ENCODE data around the gene LDB2.
"Not testable (repeated sequence)": the region's sequence is repeated elsewhere in the genome, so short reads cannot be mapped to it uniquely, and the experiment has no call there.

LDB2 gene

DNA sequence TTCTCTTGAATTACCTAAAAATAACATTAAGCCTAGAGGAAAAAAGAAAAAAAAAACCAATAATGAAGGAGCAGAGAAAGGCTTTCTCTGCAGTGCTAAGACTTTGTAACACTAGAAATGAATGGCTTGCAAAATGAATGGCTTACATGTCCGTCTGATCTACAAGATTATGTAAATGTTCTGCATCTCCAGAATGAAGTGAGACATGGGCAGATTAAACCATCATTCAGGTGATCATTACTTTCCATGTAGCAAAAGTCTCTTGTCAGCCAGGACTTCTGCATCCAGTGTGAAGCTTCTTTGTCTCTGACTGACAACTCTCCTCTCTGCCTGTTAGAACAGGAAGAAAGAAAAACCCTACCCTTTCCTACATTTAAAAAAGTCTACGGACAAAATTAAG is 304.3 kb downstream of the LDB2 start:
- H3K4me3 ChIP-seq (ENCODE audit: low read length), result no peak overlapping the region
- no peak for DNase-seq (ENCODE audit: low read depth, low spot score)

DNA sequence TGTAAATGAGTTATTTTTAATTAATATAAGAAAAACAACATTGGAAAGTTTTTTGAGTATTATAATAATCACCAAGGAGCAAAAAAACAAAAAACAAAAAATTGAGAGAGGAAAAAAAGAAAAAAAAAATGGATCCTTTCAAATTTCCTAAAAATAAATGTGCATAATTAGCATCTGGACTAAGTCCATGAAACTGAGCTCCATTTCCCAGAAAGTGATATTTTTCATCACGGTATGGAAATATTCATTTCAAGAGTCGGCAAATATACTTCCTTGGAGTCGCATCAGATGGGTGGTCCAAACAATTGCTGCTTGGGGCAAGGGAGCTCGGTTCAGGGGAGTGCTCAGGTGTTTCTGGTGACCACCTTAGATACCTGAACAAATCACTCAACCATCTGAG is 305.1 kb downstream of the LDB2 start:
- H3K4me3 ChIP-seq (ENCODE audit: low read length), result no peak overlapping the region
- DNase-seq (ENCODE audit: low read depth, low spot score), result no peak

DNA sequence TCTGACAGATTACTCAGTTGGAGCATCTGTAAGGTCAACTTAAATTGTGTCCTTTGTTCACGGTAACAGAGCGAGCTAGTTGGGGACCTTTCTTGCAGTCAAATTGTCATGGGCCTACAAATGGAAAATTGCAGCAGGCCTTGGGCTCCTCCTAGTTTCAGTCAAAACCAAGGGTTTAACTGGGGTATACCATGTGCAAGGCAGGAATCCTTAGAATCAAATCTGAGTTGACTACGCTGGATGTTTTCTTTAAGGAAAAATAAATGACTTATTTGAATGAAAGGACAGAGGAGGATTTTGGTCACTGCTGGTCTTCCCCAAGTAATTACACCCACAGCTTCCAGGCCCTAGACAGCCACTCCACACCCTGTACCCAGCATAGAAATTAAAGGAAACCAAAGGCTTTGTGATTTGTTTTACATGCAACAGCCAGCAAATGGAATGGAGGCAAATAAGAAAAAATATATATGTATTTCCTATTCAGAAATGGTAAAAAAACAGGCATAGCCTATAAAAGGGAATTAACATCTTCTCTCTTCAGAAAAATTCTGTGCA is 307.1 kb downstream of the LDB2 start:
- no peak for DNase-seq (ENCODE audit: low read depth, low spot score)
- no peak overlapping the region for H3K4me3 ChIP-seq (ENCODE audit: low read length)

DNA sequence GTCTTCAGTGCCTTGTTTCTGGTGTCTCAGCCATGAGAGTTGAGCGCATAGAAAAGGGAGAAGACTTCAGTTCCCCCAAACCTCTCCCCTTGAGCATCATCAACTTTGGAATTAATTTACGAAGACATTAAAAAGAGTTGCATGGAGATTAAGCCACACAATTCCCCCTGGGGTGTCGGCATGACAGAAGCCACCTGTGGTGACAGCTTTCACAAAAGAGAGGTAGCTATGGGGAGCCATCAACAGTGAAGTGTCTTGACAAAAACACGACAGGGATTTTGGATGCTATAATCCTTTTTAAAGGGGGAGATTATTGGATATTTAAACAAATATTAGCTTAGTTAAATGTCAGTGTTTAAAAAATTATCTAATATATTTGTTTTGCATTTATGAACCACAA is 307.6 kb downstream of the LDB2 start:
- DNase-seq (ENCODE audit: low read depth, low spot score), result no peak

DNA sequence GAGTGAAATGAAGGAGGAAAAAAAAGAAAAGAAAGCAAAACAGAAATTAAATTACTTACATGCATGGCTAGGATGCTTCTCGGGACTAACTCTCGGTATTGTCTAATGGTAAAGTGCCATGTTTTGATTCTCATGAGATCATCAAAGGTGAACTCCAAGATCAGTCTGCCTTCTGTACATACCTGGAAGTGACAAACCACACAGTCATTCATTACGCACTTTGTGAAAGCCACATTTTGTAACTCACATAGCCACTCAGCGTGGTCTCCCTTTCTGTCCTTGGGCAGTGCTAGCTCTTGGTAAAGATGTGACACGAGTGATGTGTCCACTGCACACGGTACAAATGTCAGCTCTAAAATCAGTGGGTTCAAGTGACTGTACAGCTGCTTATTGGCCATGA is 309.8 kb downstream of the LDB2 start:
- DNase-seq (ENCODE audit: low read depth, low spot score), result no peak
- no peak overlapping the region for H3K4me3 ChIP-seq (ENCODE audit: low read length)

More for the DNA sequence above, 307.6 kb downstream of the LDB2 start:
- no peak overlapping the region for H3K4me3 ChIP-seq (ENCODE audit: low read length)

DNA sequence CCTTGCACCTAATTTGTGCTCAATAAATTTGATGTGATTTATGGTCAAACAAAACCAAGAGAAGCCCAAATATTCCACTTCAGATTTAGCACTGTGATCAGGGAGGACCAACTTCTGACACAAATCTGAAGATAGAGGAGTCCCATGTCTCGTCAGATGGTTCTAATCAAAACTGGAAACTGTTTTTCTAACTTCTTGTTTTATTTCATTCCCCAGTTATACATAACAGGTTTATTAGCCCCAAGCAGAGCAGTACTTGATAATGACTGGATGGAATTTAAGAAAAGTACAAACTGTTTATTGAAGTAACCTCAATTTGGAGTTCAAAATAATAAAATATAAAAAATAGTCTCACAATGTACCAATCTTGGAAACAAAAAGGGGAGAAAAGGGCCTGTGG is 310.3 kb downstream of the LDB2 start:
- DNase-seq (ENCODE audit: low read depth, low spot score), result no peak
- no peak overlapping the region for H3K4me3 ChIP-seq (ENCODE audit: low read length)

DNA sequence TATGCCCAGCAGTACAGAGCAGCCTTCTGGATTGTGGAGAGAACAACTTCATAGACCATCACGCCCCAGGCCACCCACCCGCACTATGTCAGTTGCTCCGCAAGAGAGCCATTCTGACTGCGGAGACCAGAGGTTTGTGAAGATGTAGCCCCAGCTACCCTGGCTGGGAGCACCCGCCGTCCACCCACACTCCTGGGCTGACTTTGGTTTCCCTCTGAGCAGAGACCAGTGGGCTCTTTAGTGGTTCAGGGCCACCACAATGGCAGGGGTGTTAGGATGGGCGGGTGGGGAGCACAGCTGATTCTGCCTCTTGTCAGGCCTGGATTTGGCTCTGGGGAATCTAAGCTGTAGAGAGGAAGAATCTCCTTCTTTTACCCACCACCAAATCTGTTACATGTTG is 313.4 kb downstream of the LDB2 start:
- DNase-seq (ENCODE audit: low read depth, low spot score), result no peak
- H3K4me3 ChIP-seq (ENCODE audit: low read length), result no peak overlapping the region

DNA sequence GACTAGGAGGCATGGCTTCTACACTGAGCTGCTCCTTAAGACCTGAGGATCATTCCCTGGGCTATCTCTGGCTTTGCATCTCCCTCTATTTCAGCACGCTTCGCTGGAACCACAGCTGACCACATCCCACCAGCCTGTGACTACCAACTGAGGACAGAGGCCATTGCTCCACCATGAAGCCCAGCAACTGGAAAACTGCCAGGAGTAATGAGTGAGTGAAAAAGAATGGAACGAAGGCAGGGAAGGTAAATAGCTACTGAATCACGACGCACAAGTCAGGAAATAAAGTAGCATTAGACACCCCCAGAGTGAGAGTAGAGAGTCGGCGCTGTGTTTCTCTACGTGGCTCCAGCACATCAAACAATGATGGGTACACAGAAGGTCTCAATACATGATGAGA is 314.7 kb downstream of the LDB2 start:
- DNase-seq (ENCODE audit: low read depth, low spot score), result no peak
- H3K4me3 ChIP-seq (ENCODE audit: low read length), result no peak overlapping the region

DNA sequence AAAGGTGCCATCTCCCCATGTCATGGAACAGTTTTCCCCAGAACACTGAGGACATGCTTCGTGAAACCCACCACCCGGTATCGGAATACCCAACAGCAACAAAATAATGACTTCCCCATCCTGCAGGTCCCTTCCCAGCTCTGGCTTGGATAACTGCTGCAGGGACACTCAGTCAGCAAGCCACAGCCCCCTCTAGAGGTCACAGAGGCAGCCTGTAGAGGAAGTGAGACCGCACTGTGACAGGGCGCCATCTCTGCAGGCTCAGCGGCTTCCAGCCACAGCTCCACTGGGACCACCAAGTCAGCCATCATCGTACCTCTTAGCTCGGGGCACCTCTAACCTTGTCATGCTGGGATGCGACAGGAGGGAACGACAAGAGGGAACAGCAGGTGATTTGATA is 315.9 kb downstream of the LDB2 start:
- DNase-seq (ENCODE audit: low read depth, low spot score), result no peak
- no peak overlapping the region for H3K4me3 ChIP-seq (ENCODE audit: low read length)

DNA sequence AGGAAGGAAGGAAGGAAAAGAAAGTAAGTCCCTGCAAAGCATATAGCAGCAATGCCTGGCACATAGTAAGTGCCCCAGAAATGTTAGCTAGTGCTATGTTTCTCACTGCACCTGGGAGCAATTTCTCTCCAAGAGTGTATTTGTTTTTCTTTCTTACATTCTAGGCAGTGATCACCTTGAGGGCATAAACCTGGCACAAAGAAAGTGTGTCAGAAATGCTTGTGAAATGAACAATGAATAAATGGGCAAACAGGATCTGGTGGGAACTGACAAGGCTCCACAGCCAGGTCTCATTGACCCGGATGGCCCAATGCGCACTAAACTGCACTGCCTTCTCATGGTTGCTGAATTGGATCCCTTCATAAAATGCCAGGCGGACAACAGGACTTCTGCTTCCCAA is 316.4 kb downstream of the LDB2 start:
- H3K4me3 ChIP-seq (ENCODE audit: low read length), result no peak overlapping the region
- no peak for DNase-seq (ENCODE audit: low read depth, low spot score)

DNA sequence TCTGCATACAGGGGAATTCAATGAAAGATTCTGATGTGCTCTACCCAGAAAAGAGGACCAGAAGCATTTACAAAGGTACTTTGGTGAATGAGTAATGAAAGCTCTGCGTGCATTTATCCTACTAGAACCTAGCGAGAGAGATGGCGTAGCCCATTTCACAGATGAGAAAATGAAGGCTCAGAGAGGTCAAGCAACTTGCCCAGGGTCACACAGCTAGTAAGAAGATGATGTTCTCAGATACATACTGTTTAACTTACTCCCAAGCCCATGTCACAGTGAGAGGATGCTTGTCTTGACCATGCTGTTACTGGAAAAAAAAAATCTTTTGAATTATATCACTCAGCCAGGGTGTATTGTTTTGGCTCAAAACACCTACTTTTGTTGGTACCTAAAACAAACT is 317.3 kb downstream of the LDB2 start:
- no peak overlapping the region for H3K4me3 ChIP-seq (ENCODE audit: low read length)

DNA sequence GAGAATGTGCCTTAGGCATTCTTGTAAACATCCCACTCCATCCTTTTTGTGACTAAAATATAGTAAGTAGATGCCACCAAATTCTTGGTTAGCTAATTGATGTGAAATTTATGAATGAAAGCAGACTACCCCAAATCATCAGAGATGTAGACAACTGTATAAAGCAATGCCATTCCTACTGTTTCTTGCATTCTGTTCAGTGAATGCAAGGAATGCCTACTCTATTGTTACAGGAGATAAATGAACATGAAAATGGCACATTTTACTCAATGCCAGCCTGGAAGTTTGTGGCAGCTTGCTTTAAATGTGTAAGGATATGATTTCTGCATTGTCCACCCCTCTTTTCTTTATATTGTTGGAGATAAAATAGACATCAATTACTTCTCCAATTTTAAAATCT is 317.9 kb downstream of the LDB2 start:
- no peak for DNase-seq (ENCODE audit: low read depth, low spot score)
- no peak overlapping the region for H3K4me3 ChIP-seq (ENCODE audit: low read length)

More for the DNA sequence above, 317.3 kb downstream of the LDB2 start:
- DNase-seq (ENCODE audit: low read depth, low spot score), result no peak

DNA sequence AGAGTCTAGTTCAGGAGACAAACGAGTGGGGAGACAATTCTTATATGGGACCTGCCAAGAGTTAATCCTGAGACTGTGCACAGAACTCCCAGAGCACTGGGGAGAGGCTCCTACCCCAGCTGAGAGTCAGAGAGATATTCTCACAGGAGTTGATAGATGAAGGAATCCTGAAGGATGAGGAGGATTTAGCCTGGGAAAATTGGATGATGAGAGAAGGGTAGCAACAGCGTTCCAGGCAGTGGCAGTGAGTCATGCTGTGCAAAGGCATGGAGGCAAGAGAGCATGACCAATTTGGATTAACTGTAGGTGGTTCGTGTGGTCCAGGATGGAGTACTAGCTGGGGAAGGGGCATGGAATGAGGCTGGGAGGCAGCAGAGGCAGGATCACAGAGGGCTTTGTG is 318.6 kb downstream of the LDB2 start:
- H3K4me3 ChIP-seq (ENCODE audit: low read length), result no peak overlapping the region
- no peak for DNase-seq (ENCODE audit: low read depth, low spot score)

DNA sequence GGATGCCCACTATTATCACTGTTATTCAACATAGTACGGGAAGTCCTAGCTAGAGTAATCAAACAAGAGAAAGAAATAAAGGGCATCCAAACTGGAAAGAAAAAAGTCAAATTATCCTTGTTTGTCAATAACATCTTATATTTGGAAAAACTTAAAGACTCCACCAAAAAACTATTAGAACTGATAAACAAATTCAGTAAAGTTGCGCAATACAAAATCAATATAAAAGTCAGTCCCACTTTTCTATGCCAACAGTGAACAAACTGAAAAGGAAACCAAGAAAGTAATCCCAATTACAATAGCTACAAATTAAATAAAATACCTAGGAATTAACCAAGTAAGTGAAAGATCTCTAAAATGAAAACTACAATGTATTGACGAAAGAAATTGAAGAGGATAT is 321.3 kb downstream of the LDB2 start:
- H3K4me3 ChIP-seq (ENCODE audit: low read length), result no peak overlapping the region
- DNase-seq (ENCODE audit: low read depth, low spot score), result no peak

DNA sequence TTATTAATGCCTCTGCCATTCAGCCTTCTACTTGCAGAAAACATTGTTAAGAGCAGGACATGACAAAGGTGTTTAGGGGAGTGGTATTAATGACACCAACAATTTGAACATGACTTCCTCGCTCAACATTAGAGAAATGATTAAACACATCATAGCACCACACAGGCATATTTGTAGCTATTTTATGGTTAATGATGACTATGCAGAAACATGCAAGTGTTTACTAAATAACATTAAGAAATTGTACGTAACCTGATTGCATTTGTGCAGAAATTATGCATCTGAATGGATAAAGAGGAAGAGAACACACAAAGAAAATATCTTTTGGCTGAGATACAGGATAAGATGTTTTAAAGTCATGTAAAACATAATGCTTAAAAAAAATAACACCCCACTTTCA is 323.5 kb downstream of the LDB2 start:
- no peak for DNase-seq (ENCODE audit: low read depth, low spot score)
- no peak overlapping the region for H3K4me3 ChIP-seq (ENCODE audit: low read length)

DNA sequence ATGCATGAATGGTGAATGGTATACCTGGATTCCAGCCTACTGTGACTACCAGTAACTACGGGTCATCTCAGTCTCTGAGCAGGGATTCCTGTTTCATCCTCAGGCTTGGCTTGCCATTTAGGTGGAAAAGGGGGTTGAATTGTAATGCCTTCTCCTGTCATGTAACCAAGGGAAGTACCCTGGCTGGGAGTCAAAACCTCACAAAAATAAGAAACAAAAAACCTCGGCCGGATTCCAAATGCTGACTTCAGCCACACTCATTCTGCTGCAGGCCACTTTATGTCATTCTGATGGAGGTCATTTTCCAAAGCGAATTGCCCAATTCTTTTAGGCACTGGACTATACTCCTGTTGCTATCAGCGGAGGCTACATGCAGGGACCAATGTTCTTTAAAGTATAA is 324.7 kb downstream of the LDB2 start:
- no peak for DNase-seq (ENCODE audit: low read depth, low spot score)

DNA sequence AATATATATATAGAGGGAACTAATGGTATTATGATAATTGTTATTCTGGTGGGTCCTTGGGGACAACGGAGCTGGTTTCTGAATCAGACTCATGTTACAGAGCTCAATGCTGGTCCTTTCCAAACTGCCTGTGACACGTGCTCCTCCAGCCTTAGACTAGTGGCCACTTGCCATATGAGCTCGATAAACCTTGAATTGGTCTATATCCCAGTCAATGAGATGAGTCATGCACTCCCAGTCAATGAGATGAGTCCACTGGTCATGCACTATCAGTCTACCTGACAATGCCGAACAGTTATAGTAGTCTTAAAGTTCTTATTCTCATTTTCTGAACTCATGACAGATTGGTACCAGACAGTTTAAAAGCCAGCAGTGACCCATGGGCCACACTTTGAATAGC is 325.2 kb downstream of the LDB2 start:
- no peak overlapping the region for H3K4me3 ChIP-seq (ENCODE audit: low read length)
- DNase-seq (ENCODE audit: low read depth, low spot score), result no peak

More for the DNA sequence above, 324.7 kb downstream of the LDB2 start:
- no peak overlapping the region for H3K4me3 ChIP-seq (ENCODE audit: low read length)

DNA sequence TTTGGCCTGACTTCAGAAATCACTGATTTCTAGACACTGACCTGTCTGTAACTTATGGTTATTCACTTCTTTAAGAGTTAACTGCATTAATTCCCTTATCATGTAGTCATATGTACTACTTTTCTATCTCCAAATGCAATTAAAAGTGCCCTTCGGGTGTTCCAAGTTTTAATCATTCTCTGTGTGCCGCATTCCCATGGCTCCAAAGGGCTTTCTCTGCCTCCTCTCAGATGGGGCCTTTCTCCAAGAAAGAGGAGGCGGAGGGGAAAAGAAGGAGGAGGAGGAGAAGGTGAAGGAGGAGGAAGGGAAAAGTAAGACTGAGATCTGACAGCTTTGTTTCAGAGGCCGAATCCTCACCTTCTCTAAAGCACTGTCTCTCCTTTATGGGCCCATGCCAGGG is 325.8 kb downstream of the LDB2 start:
- no peak overlapping the region for H3K4me3 ChIP-seq (ENCODE audit: low read length)
- DNase-seq (ENCODE audit: low read depth, low spot score), result no peak

DNA sequence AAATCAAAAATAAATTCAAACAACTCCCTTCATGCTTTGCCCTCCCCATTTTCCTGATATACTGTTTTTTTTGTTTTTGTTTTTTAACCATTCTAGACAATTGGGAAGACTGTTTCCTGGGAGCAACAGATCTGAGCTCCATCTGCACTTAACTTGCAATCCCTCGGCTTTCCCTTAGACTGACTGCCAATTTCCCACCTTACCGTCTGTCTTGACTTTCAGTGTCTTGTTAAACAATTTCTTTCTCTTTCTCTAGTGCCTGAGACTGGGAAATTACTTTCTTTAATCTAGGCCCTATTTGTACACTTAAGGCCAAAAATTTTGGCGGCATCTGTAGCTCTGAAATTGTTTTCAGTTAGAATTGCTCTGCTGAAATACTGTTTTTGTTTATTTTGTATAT is 326.3 kb downstream of the LDB2 start:
- no peak overlapping the region for H3K4me3 ChIP-seq (ENCODE audit: low read length)
- DNase-seq (ENCODE audit: low read depth, low spot score), result no peak

DNA sequence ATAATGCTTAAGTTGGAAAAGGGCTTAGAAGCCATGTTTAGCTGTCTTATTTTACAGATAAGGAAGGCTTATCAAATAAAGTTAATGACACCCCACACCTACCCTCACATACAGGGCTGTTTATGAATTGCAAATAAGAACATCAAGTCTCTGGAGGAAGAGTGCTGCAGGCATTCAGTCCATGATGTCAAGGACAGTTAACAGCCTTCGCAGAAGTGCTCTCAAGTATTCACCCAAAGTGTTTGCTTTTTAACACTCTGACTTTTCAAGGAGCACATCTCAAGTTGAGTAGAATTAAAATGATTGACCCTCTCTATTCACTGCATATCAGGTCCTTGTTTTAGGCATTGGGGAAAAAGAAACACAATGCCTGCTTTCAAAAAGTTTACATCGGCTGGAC is 328.7 kb downstream of the LDB2 start:
- no peak for DNase-seq (ENCODE audit: low read depth, low spot score)
- no peak overlapping the region for H3K4me3 ChIP-seq (ENCODE audit: low read length)

DNA sequence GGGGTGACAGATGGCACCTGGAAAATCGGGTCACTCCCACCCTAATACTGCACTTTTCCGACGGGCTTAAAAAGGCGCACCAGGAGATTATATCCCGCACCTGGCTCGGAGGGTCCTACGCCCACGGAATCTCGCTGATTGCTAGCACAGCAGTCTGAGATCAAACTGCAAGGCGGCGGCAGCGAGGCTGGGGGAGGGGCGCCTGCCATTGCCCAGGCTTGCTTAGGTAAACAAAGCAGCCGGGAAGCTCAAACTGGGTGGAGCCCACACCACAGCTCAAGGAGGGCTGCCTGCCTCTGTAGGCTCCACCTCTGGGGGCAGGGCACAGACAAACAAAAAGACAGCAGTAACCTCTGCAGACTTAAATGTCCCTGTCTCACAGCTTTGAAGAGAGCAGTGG is 341.1 kb downstream of the LDB2 start:
- not testable (repeated sequence) for DNase-seq (ENCODE audit: low read depth, low spot score); H3K4me3 ChIP-seq (ENCODE audit: low read length)

DNA sequence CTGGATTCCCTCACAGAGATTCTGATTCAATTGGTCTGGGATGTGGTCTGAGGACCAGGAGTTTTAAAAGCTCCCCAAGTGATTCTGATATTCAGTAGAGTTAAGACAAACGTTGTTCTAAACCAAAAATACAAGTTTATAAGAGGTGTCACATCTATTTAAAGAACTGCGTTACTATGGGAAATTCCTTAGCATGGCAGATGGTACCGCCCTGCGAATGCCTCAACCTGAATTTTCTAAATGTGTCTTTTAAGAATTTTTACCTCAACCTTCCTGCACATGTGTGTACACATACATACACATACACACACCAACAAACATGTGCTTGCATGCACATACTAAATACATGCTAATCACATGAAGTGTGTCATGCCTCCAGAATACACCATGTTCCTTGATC is 343.3 kb downstream of the LDB2 start:
- DNase-seq (ENCODE audit: low read depth, low spot score), result no peak
- H3K4me3 ChIP-seq (ENCODE audit: low read length), result no peak overlapping the region

Measured in Jurkat, Clone E6-1 (cell line).